Calu3 (cell line): Measurements from ENCODE around the gene CST9. TPM values are rescaled to one million over a fixed set of nuclear protein-coding genes. Genes with fewer than 3 reads are reported as not detected.

Experiments
- BruUV-seq: library from RNA; stranded (reverse); fragments of 400-500 nt; replicated peaks from 2 replicates; lab custom pipeline; 2021; lab: Mats Ljungman, UMichigan
- CTCF ChIA-PET: fragments of 300-600 bp; sonication (Branson Sonifier 250); formaldehyde crosslinking; loops from one replicate; lab custom pipeline; 2022; ENCODE audit warnings: antibody characterized with exemption; lab: Charles Lee
- DNase-seq: peaks from one replicate; pipeline ENCODE4 v3.0.0; 2022
- H3K27ac Mint-ChIP-seq: one replicate; pipeline ENCODE4 v1.8.0; 2022; ENCODE audit warnings: mixed read lengths; ENCODE audit not compliant: unreplicated experiment
- H3K27me3 Mint-ChIP-seq: one replicate; pipeline ENCODE4 v1.8.0; 2022; ENCODE audit warnings: mixed read lengths; ENCODE audit not compliant: unreplicated experiment
- H3K36me3 Mint-ChIP-seq: one replicate; pipeline ENCODE4 v1.8.0; 2022; ENCODE audit warnings: mild to moderate bottlenecking, moderate library complexity, mixed read lengths; ENCODE audit not compliant: insufficient read depth, unreplicated experiment
- H3K4me1 Mint-ChIP-seq: one replicate; pipeline ENCODE4 v1.8.0; 2022; ENCODE audit warnings: mild to moderate bottlenecking, low read depth, mixed read lengths; ENCODE audit not compliant: unreplicated experiment
- H3K4me3 Mint-ChIP-seq: one replicate; pipeline ENCODE4 v1.8.0; 2022; ENCODE audit warnings: mild to moderate bottlenecking, low read depth, moderate library complexity, mixed read lengths; ENCODE audit not compliant: unreplicated experiment
- H3K9me3 Mint-ChIP-seq: one replicate; pipeline ENCODE4 v1.8.0; 2022; ENCODE audit warnings: low read depth, mixed read lengths; ENCODE audit not compliant: unreplicated experiment
- CTCF ChIP-seq: fragments of 200-600 bp; IDR thresholded peaks from one replicate; pipeline ENCODE4 v1.8.0; 2022; ENCODE audit warnings: antibody characterized with exemption; ENCODE audit not compliant: unreplicated experiment
- intact Hi-C: fragments of 100-400 bp; cut with micrococcal nuclease; formaldehyde crosslinking; loops from one replicate; pipeline ENCODE4 v1.10.0; 2022; ENCODE audit not compliant: unreplicated experiment
- total RNA-seq: library from RNA; stranded (reverse); gene quantifications from 2 replicates; pipeline ENCODE4 v1.2.3, GENCODE V29; 2022

Gene CST9
- total RNA-seq, 1 experiment from 2014 or later = not detected

GRCh38 chr20:23630392-23630849 lies 24.7 kb upstream of the CST9 start:
- no peak for DNase-seq
- Mint-ChIP-seq H3K9me3 (no peaks in the 10 kb centered on the region), H3K4me1 (no peaks in the 10 kb centered on the region), H3K4me3 (no peak overlapping the region), H3K36me3 (no peaks in the 10 kb centered on the region), H3K27me3 (no peaks in the 10 kb centered on the region), H3K27ac (no peak overlapping the region)
- TF ChIP-seq CTCF = no peak
- intact Hi-C loops = no loop called here
- BruUV-seq = no TSS peak
- CTCF ChIA-PET = no interaction called here

GRCh38 chr20:23629542-23630391 lies 24.1 kb upstream of the CST9 start:
- no TSS peak for BruUV-seq
- no peak for TF ChIP-seq CTCF
- H3K4me3 Mint-ChIP-seq = no peak overlapping the region
- no peaks in the 10 kb centered on the region for H3K9me3 Mint-ChIP-seq
- H3K27ac Mint-ChIP-seq = no peak overlapping the region
- H3K27me3 Mint-ChIP-seq = no peaks in the 10 kb centered on the region
- H3K36me3 Mint-ChIP-seq = no peaks in the 10 kb centered on the region
- DNase-seq = no peak
- intact Hi-C loops = no loop called here
- CTCF ChIA-PET = no interaction called here
- H3K4me1 Mint-ChIP-seq = peaks cover 2% of the 10 kb centered on the region

- TF ChIP-seq CTCF = no peak
- Mint-ChIP-seq H3K27me3 (no peaks in the 10 kb centered on the region), H3K9me3 (no peaks in the 10 kb centered on the region), H3K4me1 (peaks cover 9% of the 10 kb centered on the region), H3K27ac (no peak overlapping the region), H3K36me3 (no peaks in the 10 kb centered on the region), H3K4me3 (no peak overlapping the region)
- CTCF ChIA-PET = no interaction called here
- DNase-seq = peak; percentile 28
- no TSS peak for BruUV-seq
- intact Hi-C loops = no loop called here
These were observed 23.4 kb upstream of the CST9 start for GRCh38 chr20:23629017-23629541.

- Mint-ChIP-seq H3K27me3 (no peaks in the 10 kb centered on the region), H3K4me3 (no peak overlapping the region), H3K4me1 (peaks cover 10% of the 10 kb centered on the region), H3K36me3 (no peaks in the 10 kb centered on the region), H3K27ac (no peak overlapping the region), H3K9me3 (no peaks in the 10 kb centered on the region)
- DNase-seq = no peak
- BruUV-seq = no TSS peak
- no peak for TF ChIP-seq CTCF
- intact Hi-C loops = no loop called here
- CTCF ChIA-PET = no interaction called here
These were observed 22.8 kb upstream of the CST9 start for GRCh38 chr20:23628402-23629016.
